Measurements from ENCODE around the gene DDA1.

DNA sequence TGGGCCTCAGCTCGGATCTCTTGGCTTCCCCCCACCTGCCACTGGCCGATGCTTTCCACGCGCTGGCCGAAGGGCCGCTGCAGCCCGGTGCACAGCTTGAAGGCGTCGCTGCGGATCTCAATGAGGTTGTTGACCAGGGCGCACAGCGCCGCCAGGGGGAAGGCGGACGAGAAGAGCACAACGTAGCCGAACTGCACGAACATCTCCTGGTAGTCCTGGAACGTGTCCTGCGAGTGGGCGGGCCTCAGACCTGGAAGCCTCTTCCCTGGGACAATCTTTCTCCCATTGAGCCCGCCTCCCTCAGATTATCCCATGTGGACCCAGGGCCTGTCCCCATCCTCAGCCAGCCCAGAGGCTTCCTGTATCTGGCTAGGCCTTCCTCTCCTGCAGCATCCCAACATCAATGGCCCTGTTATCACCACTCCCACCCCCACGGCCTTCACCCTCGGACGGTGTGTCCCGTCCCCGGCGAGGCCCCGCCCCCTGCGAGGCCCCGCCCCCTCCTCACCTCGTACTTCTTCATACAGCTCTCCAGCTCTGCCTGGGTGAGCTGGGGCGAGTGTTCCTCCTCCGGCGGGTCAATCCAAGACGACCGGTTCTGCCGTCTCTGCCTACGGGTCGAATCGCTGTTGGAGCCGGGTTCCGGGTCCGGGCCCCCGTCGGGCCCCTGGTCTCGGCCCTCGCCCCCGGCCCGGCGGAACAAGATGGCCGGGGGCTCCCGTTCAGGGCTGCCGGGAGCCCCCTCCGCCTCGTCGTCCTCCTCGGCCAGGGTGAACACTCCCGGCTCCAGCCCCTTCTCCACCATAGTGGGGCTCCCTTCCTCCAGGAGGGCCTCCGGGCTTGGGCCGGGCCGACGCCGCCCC, 18.5 kb downstream of the DDA1 start:
- TF ChIP-seq CTCF (IDR thresholded peaks at IDR 0.05; ENCODE audit: low read depth, low read length) (no peak), MYC (IDR thresholded peaks at IDR 0.05; ENCODE audit: low read depth, low read length) (no peak), MAX (IDR thresholded peaks at IDR 0.05; ENCODE audit: low read depth, low read length) (no peak), POLR2A (IDR thresholded peaks at IDR 0.05; ENCODE audit: extremely low read depth, insufficient read length) (no peak)
